Upper lobe of left lung (tissue), 4 donors: Measurements from ENCODE around the gene TFCP2.

Experiments
- EP300 ChIP-seq, 4 donors: sonication (generic); formaldehyde crosslinking; IDR thresholded peaks; one replicate each; pipeline ENCODE4 v1.5.1; 2017; ENCODE audit warnings: antibody characterized with exemption in 4 of 4, control low read depth in 2 of 4
- POLR2A ChIP-seq, 4 donors: fragments of 450-650 bp; IDR thresholded peaks; one replicate each; pipeline ENCODE4 v1.5.1; 2016 to 2017; ENCODE audit warnings: antibody characterized with exemption in 4 of 4, mild to moderate bottlenecking in 2 of 4
- POLR2AphosphoS5 ChIP-seq, 2 donors: sonication (generic); formaldehyde crosslinking; IDR thresholded peaks; one replicate each; pipeline ENCODE4 v1.5.1; 2017; ENCODE audit warnings: antibody characterized with exemption in 2 of 2
- TF ChIP-seq, protein P1 (sequence below), 6 experiments: fragments of 450-650 bp in 4 of 6; fragments of 200-600 bp in 2 of 6; sonication (generic) in 2 of 6; IDR thresholded peaks; one replicate each; pipeline ENCODE4 v1.5.1; 2016 to 2019; ENCODE audit warnings: antibody characterized with exemption in 6 of 6

DNA sequence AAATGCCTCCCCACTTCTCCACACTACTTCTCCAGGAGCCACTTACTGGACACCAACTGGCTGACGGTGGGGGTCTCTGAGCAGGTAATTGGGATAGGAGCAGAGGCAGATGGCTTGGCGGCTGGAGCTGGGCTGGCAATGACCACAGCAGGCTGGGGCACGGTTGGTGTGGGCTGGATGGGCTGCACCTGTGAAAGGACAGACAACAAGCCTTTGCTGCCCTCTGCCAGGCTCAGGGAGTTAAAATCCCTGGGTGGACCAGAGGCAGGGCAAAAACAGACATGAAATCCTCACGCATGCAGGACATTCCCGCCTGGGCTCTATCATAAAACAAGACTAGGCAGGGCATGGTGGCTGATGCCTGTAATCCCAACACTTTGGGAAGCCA is 19.3 kb upstream of the TFCP2 start:
- TF ChIP-seq EP300 (IDR thresholded peaks at IDR 0.05) = no peak
- no peak for TF ChIP-seq POLR2A (IDR thresholded peaks at IDR 0.05)
- TF ChIP-seq, protein P1, sequence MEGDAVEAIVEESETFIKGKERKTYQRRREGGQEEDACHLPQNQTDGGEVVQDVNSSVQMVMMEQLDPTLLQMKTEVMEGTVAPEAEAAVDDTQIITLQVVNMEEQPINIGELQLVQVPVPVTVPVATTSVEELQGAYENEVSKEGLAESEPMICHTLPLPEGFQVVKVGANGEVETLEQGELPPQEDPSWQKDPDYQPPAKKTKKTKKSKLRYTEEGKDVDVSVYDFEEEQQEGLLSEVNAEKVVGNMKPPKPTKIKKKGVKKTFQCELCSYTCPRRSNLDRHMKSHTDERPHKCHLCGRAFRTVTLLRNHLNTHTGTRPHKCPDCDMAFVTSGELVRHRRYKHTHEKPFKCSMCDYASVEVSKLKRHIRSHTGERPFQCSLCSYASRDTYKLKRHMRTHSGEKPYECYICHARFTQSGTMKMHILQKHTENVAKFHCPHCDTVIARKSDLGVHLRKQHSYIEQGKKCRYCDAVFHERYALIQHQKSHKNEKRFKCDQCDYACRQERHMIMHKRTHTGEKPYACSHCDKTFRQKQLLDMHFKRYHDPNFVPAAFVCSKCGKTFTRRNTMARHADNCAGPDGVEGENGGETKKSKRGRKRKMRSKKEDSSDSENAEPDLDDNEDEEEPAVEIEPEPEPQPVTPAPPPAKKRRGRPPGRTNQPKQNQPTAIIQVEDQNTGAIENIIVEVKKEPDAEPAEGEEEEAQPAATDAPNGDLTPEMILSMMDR (IDR thresholded peaks at IDR 0.05) = no peak
- TF ChIP-seq POLR2AphosphoS5 (IDR thresholded peaks at IDR 0.05) = no peak
